H1 (cell line): ENCODE results near the gene LAD1. TPM values are rescaled to one million over a fixed set of nuclear protein-coding genes. Genes with fewer than 3 reads are reported as not detected.
A peak's percentile ranks its signal among the peaks of the same experiment; 100 is the strongest.

Experiments
- CTCF ChIA-PET: fragments of 300-600 bp; sonication (Branson Sonifier 250); formaldehyde crosslinking; loops from one replicate; lab custom pipeline; 2021; ENCODE audit not compliant: partially characterized antibody; lab: Charles Lee
- POLR2A ChIA-PET: fragments of 300-600 bp; sonication (Branson Sonifier 250); formaldehyde crosslinking; loops from one replicate; lab custom pipeline; 2021; ENCODE audit warnings: inconsistent platforms; ENCODE audit not compliant: partially characterized antibody; lab: Charles Lee
- DNase-seq, 2 experiments: peaks; one replicate each; pipeline versions ENCODE4 v3.0.0 to v3.0.0-alpha.2; 2010 to 2022; ENCODE audit warnings: low spot score in 2 of 2, low read depth in 1 of 2, mixed read lengths in 1 of 2
- FAIRE-seq: peaks from 2 replicates; lab custom pipeline; 2011; peaks lifted over from hg19 to GRCh38; lab: Jason Lieb, UNC
- H2AFZ ChIP-seq: 2 replicates; pipeline ENCODE4 v1.8.1; 2012; ENCODE audit warnings: low read length, inconsistent platforms
- H2AK5ac ChIP-seq: 2 replicates; pipeline ENCODE4 v1.6.1; 2013; ENCODE audit warnings: low read depth, low read length
- H2BK120ac ChIP-seq: replicated peaks from 2 replicates; pipeline ENCODE3; 2013; ENCODE audit warnings: low read depth, low read length, inconsistent platforms
- H2BK12ac ChIP-seq: 2 replicates; pipeline ENCODE4 v1.6.1; 2013; ENCODE audit warnings: low read depth, low read length
- H2BK15ac ChIP-seq: 2 replicates; pipeline ENCODE4 v1.6.1; 2013; ENCODE audit warnings: low read length
- H2BK20ac ChIP-seq: 2 replicates; pipeline ENCODE4 v1.6.1; 2013; ENCODE audit warnings: low read length
- H2BK5ac ChIP-seq: 2 replicates; pipeline ENCODE4 v1.6.1; 2013; ENCODE audit warnings: low read depth, low read length
- H3K14ac ChIP-seq: 2 replicates; pipeline ENCODE4 v1.6.1; 2013; ENCODE audit warnings: inconsistent platforms; ENCODE audit not compliant: insufficient read length
- H3K18ac ChIP-seq: 2 replicates; pipeline ENCODE4 v1.6.1; 2013; ENCODE audit warnings: low read length; ENCODE audit errors: extremely low read depth
- H3K23ac ChIP-seq: 2 replicates; pipeline ENCODE4 v1.6.1; 2013; ENCODE audit warnings: inconsistent platforms; ENCODE audit not compliant: insufficient read length
- H3K23me2 ChIP-seq: 2 replicates; pipeline ENCODE4 v1.6.1; 2013; ENCODE audit warnings: low read depth, low read length
- H3K27ac ChIP-seq: 2 replicates; pipeline ENCODE4 v1.6.1; 2011; ENCODE audit warnings: low read depth, low read length, inconsistent platforms
- H3K27me3 ChIP-seq, 4 experiments: replicated peaks in 1 of 4; 1 replicate in 1 of 4; 2 replicates in 3 of 4; pipeline versions ENCODE4 v1.6.1 to v1.8.1; 2011 to 2013; ENCODE audit warnings: low read length in 3 of 4, mild to moderate bottlenecking in 3 of 4, inconsistent platforms in 2 of 4, mixed read lengths in 2 of 4, moderate library complexity in 1 of 4; ENCODE audit not compliant: control insufficient read depth in 3 of 4, insufficient read depth in 3 of 4; ENCODE audit errors: extremely low read depth in 1 of 4
- H3K36me3 ChIP-seq, 4 experiments: 2 replicates each; pipeline versions ENCODE4 v1.6.1 to v1.8.1; 2011 to 2013; ENCODE audit warnings: mild to moderate bottlenecking in 4 of 4, low read length in 3 of 4, moderate library complexity in 2 of 4, control low read depth in 1 of 4, inconsistent platforms in 1 of 4; ENCODE audit not compliant: insufficient read depth in 4 of 4, control insufficient read depth in 2 of 4
- H3K4ac ChIP-seq: replicated peaks from 2 replicates; pipeline ENCODE3; 2013; ENCODE audit warnings: low read length, low read depth, mixed read lengths, inconsistent platforms; ENCODE audit not compliant: insufficient read length
- H3K4me1 ChIP-seq, 4 experiments: replicated peaks in 1 of 4; 1 replicate in 1 of 4; 2 replicates in 3 of 4; pipeline versions ENCODE4 v1.6.1 to v1.8.1; 2011 to 2013; ENCODE audit warnings: low read length in 3 of 4, inconsistent platforms in 2 of 4, mixed read lengths in 1 of 4; ENCODE audit not compliant: insufficient read depth in 4 of 4, control insufficient read depth in 3 of 4
- H3K4me2 ChIP-seq, 2 experiments: 2 replicates each; pipeline versions ENCODE4 v1.6.1 to v1.8.1; 2011 to 2013; ENCODE audit warnings: low read depth in 2 of 2, low read length in 2 of 2, control low read depth in 1 of 2, inconsistent platforms in 1 of 2, mild to moderate bottlenecking in 1 of 2; ENCODE audit not compliant: insufficient read depth in 1 of 2
- H3K4me3 ChIP-seq, 4 experiments: fragments of 200-600, 300-600 bp in 1 of 4; sonication (generic), shearing (Covaris generic), sonication (Bioruptor Twin) in 1 of 4; 2 replicates each; pipeline versions ENCODE4 v1.5.1 to v1.8.1; 2011 to 2016; ENCODE audit warnings: low read length in 4 of 4, low read depth in 3 of 4, control low read depth in 2 of 4, inconsistent platforms in 2 of 4, mild to moderate bottlenecking in 2 of 4, mixed read lengths in 1 of 4, moderate library complexity in 1 of 4; ENCODE audit not compliant: insufficient read depth in 2 of 4; ENCODE audit errors: extremely low read depth in 1 of 4
- H3K56ac ChIP-seq: replicated peaks from 2 replicates; pipeline ENCODE3; 2013; ENCODE audit warnings: low read depth, mild to moderate bottlenecking, mixed read lengths, low read length, inconsistent platforms; ENCODE audit not compliant: insufficient read length
- H3K79me1 ChIP-seq: 2 replicates; pipeline ENCODE4 v1.6.1; 2013; ENCODE audit warnings: low read depth, low read length, control low read depth
- H3K79me2 ChIP-seq, 2 experiments: 2 replicates each; pipeline versions ENCODE4 v1.6.1 to v1.8.1; 2012 to 2013; ENCODE audit warnings: low read length in 2 of 2, mild to moderate bottlenecking in 2 of 2, inconsistent platforms in 1 of 2; ENCODE audit not compliant: insufficient read depth in 2 of 2, control insufficient read depth in 1 of 2
- H3K9ac ChIP-seq, 4 experiments: replicated peaks in 1 of 4; 1 replicate in 1 of 4; 2 replicates in 3 of 4; pipeline versions ENCODE4 v1.6.1 to v1.8.1; 2011 to 2013; ENCODE audit warnings: low read depth in 3 of 4, low read length in 3 of 4, control low read depth in 2 of 4, mild to moderate bottlenecking in 2 of 4, moderate library complexity in 2 of 4, inconsistent platforms in 1 of 4; ENCODE audit errors: extremely low read depth in 1 of 4
- H3K9me3 ChIP-seq, 2 experiments: 2 replicates each; pipeline versions ENCODE4 v1.6.1 to v1.8.1; 2012 to 2013; ENCODE audit warnings: mild to moderate bottlenecking in 2 of 2, moderate library complexity in 2 of 2, control low read depth in 1 of 2, inconsistent platforms in 1 of 2, low read depth in 1 of 2, low read length in 1 of 2, mixed read lengths in 1 of 2; ENCODE audit not compliant: insufficient read depth in 2 of 2
- H4K20me1 ChIP-seq, 2 experiments: replicated peaks in 1 of 2; 2 replicates each; pipeline versions ENCODE3 to v1.8.1; 2011 to 2013; ENCODE audit warnings: inconsistent platforms in 2 of 2, low read length in 2 of 2, mild to moderate bottlenecking in 1 of 2; ENCODE audit not compliant: insufficient read depth in 2 of 2, control insufficient read depth in 1 of 2
- H4K5ac ChIP-seq: 2 replicates; pipeline ENCODE4 v1.6.1; 2013; ENCODE audit warnings: low read length, low read depth, mixed read lengths, inconsistent platforms; ENCODE audit not compliant: insufficient read length
- H4K8ac ChIP-seq: 2 replicates; pipeline ENCODE4 v1.8.0; 2013; ENCODE audit warnings: mild to moderate bottlenecking, moderate library complexity, low read length, inconsistent platforms; ENCODE audit not compliant: insufficient read depth; ENCODE audit errors: extremely low read depth
- H4K91ac ChIP-seq: replicated peaks from 2 replicates; pipeline ENCODE3; 2013; ENCODE audit warnings: low read length, mixed read lengths, inconsistent platforms; ENCODE audit not compliant: insufficient read length
- CHD1 ChIP-seq: IDR thresholded peaks from 2 replicates; pipeline ENCODE4 v1.6.1; 2012; ENCODE audit warnings: low read depth, low read length, improper control_type of control experiment
- EP300 ChIP-seq, 2 experiments: IDR thresholded peaks; 1 replicate in 1 of 2; 2 replicates in 1 of 2; pipeline ENCODE4 v1.6.1; 2011 to 2012; ENCODE audit warnings: low read depth in 2 of 2, low read length in 2 of 2, mild to moderate bottlenecking in 2 of 2, borderline replicate concordance in 1 of 2, inconsistent platforms in 1 of 2, moderate library complexity in 1 of 2
- JUN ChIP-seq: IDR thresholded peaks from 2 replicates; pipeline ENCODE4 v1.6.1; 2011; ENCODE audit warnings: low read depth, mild to moderate bottlenecking, improper control_type of control experiment, low read length
- POLR2A ChIP-seq, 2 experiments: IDR thresholded peaks; 1 replicate in 1 of 2; 2 replicates in 1 of 2; pipeline ENCODE4 v1.6.1; 2011; ENCODE audit warnings: low read depth in 2 of 2, low read length in 2 of 2, mild to moderate bottlenecking in 2 of 2; ENCODE audit errors: control extremely low read depth in 1 of 2
- POLR2AphosphoS5 ChIP-seq: IDR thresholded peaks from 2 replicates; pipeline ENCODE4 v1.6.1; 2011; ENCODE audit warnings: low read depth, low read length
- SIRT6 ChIP-seq: IDR thresholded peaks from one replicate; pipeline ENCODE4 v1.7.1; 2012; ENCODE audit warnings: low read length, inconsistent platforms
- SP4 ChIP-seq: IDR thresholded peaks from 2 replicates; pipeline ENCODE4 v1.6.1; 2012; ENCODE audit warnings: low read length, inconsistent platforms
- TBP ChIP-seq: IDR thresholded peaks from 2 replicates; pipeline ENCODE4 v1.6.1; 2011; ENCODE audit warnings: low read depth, low read length, improper control_type of control experiment
- WGBS, 2 experiments: shearing (Covaris generic) in 1 of 2; methylation state at CpG; one replicate each; pipeline versions ENCODE4 v1.1.6 to v1.1.7; 2013 to 2015; ENCODE audit warnings: low lambda C conversion rate in 2 of 2, mixed read lengths in 2 of 2, inconsistent platforms in 1 of 2, low coverage in 1 of 2, missing lambda C conversion rate in 1 of 2; ENCODE audit not compliant: insufficient replicate concordance in 2 of 2, insufficient coverage in 1 of 2, insufficient read length in 1 of 2; ENCODE audit errors: extremely low coverage in 1 of 2, missing lambda C conversion rate in 1 of 2; 5-methylcytosine and 5-hydroxymethylcytosine counted together
- polyA plus RNA-seq, 7 experiments: library from polyadenylated mRNA; depleted of rRNA in 3 of 7; stranded (reverse) in 5 of 7; unstranded in 2 of 7; fragments of >200 nt in 5 of 7; fragments of 200-250 nt in 2 of 7; gene quantifications; 1 replicate in 5 of 7; 2 replicates in 1 of 7; 4 replicates in 1 of 7; pipeline versions ENCODE4 v1.2.1 to v1.2.3, GENCODE V29; 2011 to 2013; ENCODE audit warnings: missing spikeins in 2 of 7, mixed read lengths in 2 of 7
- total RNA-seq: library from RNA; stranded (reverse); fragmentation: NEBNext Ultra II Directional; extraction: Animal tissue kit (Norgen Biotek cat#: 25700); gene quantifications from 2 replicates; pipeline ENCODE4 v1.2.1, GENCODE V29; 2021

LAD1 gene
- total and polyA plus RNA-seq, 2 of the 8 experiments (the other 6 are each of a cell fraction or from before 2014, with no cell fraction given): 9.3 to 32.8 TPM

- Histone ChIP-seq H3K9ac (no peak overlapping the region), H3K4ac (no peak overlapping the region), H3K27ac (no peak overlapping the region), H3K23me2 (no peaks in the 10 kb centered on the region), H2AK5ac (0 out of 2 replicates have a peak overlapping the region, but pooled peaks have one; percentile 31), H2AFZ (no peak overlapping the region), H2BK15ac (no peak overlapping the region), H2BK120ac (no peak overlapping the region), H4K20me1 (no peaks in the 10 kb centered on the region), H4K5ac (no peak overlapping the region), H3K18ac (no peak overlapping the region), H3K9me3 (no peaks in the 10 kb centered on the region; a peak in 1 of 4 replicates), H2BK5ac (no peak overlapping the region), H3K4me1 (peaks cover 8 to 23% (median 11%) of the 10 kb centered on the region in 4 experiments; a peak in 6 of 7 replicates), H2BK12ac (no peak overlapping the region), H4K8ac (no peak overlapping the region), H3K79me2 (no peaks in the 10 kb centered on the region), H3K4me3 (no peak overlapping the region), H3K56ac (no peak overlapping the region), H3K27me3 (0 out of 7 replicates have a peak, but pooled peaks cover 0 to 3% (median 0%) of the 10 kb centered on the region in 4 experiments), H3K36me3 (no peaks in the 10 kb centered on the region)
- ChIA-PET POLR2A (interaction anchor here (1.3 kb wide), 1 partner anchor 23 kb away, joined by 3 read pairs; no protein-coding TSS in a partner anchor), CTCF (interaction anchor here (0.6 to 8.6 kb wide), 15 partner anchors 14 to 226 kb away, joined by 3 to 271 read pairs (median 27); no protein-coding TSS in a partner anchor)
- WGBS, 2 experiments: 77% methylated on average over 7 of the region's 7 CpGs; no CpG with 5 or more reads in 1 of the 2 experiments
- DNase-seq: no peak
- no peak for FAIRE-seq
- no peak for TF ChIP-seq POLR2AphosphoS5
- no peak for TF ChIP-seq JUN
- no peak for TF ChIP-seq SP4
- TF ChIP-seq TBP: no peak
- TF ChIP-seq EP300 (IDR thresholded peaks at IDR 0.05; ENCODE audit: borderline replicate concordance in 1 of 2, low read depth in 2 of 2, low read length in 2 of 2): no peak
- no peak for TF ChIP-seq SIRT6
- TF ChIP-seq CHD1: no peak
- TF ChIP-seq POLR2A (IDR thresholded peaks at IDR 0.05; ENCODE audit: control extremely low read depth in 1 of 2, low read depth in 2 of 2, low read length in 2 of 2): no peak
- TF ChIP-seq, all 59 proteins: peak for 0
- Histone ChIP-seq H4K91ac (no peak overlapping the region), H3K14ac (no peak overlapping the region), H3K23ac (no peak overlapping the region), H3K4me2 (no peak overlapping the region), H2BK20ac (no peak overlapping the region), H3K79me1 (no peaks in the 10 kb centered on the region)
Observed at GRCh38 chr1:201344206-201345080, 54.7 kb downstream of the LAD1 start.
